Gastroesophageal sphincter (tissue), 4 donors: ENCODE results near the gene ADARB1. TPM values are rescaled to one million over a fixed set of nuclear protein-coding genes. Genes with fewer than 3 reads are reported as not detected.

ENCODE experiments used
- ATAC-seq: fragments of 150-250 bp; one replicate; pipeline ENCODE4 v1.9.1; 2016; ENCODE audit warnings: mild to moderate bottlenecking, moderate library complexity
- H3K27ac ChIP-seq, 4 donors: fragments of 200-600 bp; sonication (generic) in 3 of 4; 1 replicate in 3 of 4; 2 replicates in 1 of 4; pipeline ENCODE4 v1.5.1; 2016 to 2019
- H3K27me3 ChIP-seq: fragments of 200-600 bp; sonication (generic); one replicate; pipeline ENCODE4 v1.5.1; 2019
- H3K36me3 ChIP-seq, 2 donors: fragments of 200-600 bp; sonication (generic); one replicate each; pipeline ENCODE4 v1.5.1; 2019; ENCODE audit warnings: control low read depth in 1 of 2
- H3K4me1 ChIP-seq, 3 donors: fragments of 200-600 bp; sonication (generic); 1 replicate in 2 of 3; 2 replicates in 1 of 3; pipeline ENCODE4 v1.5.1; 2016 to 2019; ENCODE audit warnings: control low read depth in 2 of 3
- H3K4me3 ChIP-seq, 2 donors: fragments of 200-600 bp; sonication (generic); one replicate each; pipeline ENCODE4 v1.5.1; 2019; ENCODE audit warnings: mild to moderate bottlenecking in 1 of 2, moderate library complexity in 1 of 2
- H3K9me3 ChIP-seq, 3 donors: fragments of 200-600 bp; sonication (generic); one replicate each; pipeline ENCODE4 v1.5.1; 2017 to 2019; ENCODE audit warnings: control low read depth in 2 of 3
- EP300 ChIP-seq: sonication (generic); formaldehyde crosslinking; IDR thresholded peaks from one replicate; pipeline ENCODE4 v1.6.1; 2017; ENCODE audit warnings: antibody characterized with exemption, mild to moderate bottlenecking
- POLR2A ChIP-seq, 2 donors: fragments of 450-650 bp; IDR thresholded peaks; one replicate each; pipeline ENCODE4 v1.6.1; 2017; ENCODE audit warnings: antibody characterized with exemption in 2 of 2, mild to moderate bottlenecking in 2 of 2, moderate library complexity in 1 of 2
- POLR2AphosphoS5 ChIP-seq: sonication (generic); formaldehyde crosslinking; IDR thresholded peaks from one replicate; pipeline ENCODE4 v1.6.1; 2017; ENCODE audit warnings: antibody characterized with exemption
- WGBS, 2 donors: methylation state at CpG; one replicate each; pipeline ENCODE4 v1.1.5; 2018; ENCODE audit warnings: low coverage in 1 of 2; 5-methylcytosine and 5-hydroxymethylcytosine counted together
- total RNA-seq, 4 donors: library from RNA; depleted of rRNA; stranded (reverse); fragments of >200 nt; gene quantifications; one replicate each; pipeline ENCODE4 v1.1.0, GENCODE V29; 2016
- TF ChIP-seq, protein P1 (sequence below), 4 experiments: fragments of 200-600 bp in 2 of 4; fragments of 450-650 bp in 2 of 4; sonication (generic) in 1 of 4; IDR thresholded peaks; one replicate each; pipeline ENCODE4 v1.5.1; 2017 to 2019; ENCODE audit warnings: antibody characterized with exemption in 4 of 4, mild to moderate bottlenecking in 2 of 4, moderate library complexity in 2 of 4

The ADARB1 gene
- total RNA-seq, 4 donors from 2014 or later, result 136 to 228 (median 181) TPM

DNA sequence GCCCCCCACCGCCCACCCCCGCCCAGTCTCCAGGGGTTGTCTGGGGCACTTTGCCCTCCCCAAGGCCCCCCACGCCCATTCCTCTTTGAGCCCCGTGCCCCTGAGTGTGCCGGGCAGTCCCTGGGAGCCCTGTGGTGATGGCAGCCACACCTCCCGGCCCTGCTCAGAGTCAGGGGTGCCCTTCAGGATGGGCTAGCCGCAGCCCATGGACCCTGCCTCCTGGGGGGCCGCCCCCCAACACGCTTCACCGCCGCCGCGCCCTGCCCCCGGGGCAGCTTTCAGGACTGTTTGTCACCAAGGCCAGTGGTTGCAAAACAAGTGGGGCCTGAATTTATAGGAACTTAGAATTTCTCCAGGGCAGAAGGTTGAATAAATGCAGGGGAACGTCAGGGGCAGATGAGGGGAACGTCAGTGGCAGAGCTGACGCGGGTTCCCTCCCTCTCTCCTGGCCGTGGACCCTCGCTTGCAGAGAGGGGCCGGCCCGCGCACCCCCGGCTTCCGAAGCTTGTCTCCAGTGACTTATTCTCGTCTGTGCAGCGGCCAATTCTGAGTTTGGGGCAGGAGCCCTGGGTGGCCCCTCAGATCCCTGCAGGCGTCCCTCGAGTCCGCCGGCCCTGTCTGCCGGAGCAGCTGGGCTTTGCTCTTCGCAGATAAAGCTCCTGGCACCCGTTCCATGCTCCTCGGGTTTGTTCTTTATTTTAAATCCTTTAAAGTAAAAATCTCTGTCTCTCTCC lies 41.2 kb upstream of the ADARB1 start:
- ATAC-seq, result no peak
- Histone ChIP-seq H3K4me1 (peaks cover 2 to 73% (median 51%) of the 10 kb centered on the region in 3 donors), H3K27me3 (no peaks in the 10 kb centered on the region), H3K36me3 (no peaks in the 10 kb centered on the region), H3K9me3 (peaks cover 0 to 8% (median 0%) of the 10 kb centered on the region in 3 donors), H3K4me3 (no peak overlapping the region), H3K27ac (peak overlapping the region; percentile 77 to 86 (median 83))
- 5 to 17% methylated on average over 2 to 9 of the region's 35 CpGs for WGBS, 2 donors
- no peak for TF ChIP-seq POLR2A (IDR thresholded peaks at IDR 0.05)
- TF ChIP-seq, protein P1, sequence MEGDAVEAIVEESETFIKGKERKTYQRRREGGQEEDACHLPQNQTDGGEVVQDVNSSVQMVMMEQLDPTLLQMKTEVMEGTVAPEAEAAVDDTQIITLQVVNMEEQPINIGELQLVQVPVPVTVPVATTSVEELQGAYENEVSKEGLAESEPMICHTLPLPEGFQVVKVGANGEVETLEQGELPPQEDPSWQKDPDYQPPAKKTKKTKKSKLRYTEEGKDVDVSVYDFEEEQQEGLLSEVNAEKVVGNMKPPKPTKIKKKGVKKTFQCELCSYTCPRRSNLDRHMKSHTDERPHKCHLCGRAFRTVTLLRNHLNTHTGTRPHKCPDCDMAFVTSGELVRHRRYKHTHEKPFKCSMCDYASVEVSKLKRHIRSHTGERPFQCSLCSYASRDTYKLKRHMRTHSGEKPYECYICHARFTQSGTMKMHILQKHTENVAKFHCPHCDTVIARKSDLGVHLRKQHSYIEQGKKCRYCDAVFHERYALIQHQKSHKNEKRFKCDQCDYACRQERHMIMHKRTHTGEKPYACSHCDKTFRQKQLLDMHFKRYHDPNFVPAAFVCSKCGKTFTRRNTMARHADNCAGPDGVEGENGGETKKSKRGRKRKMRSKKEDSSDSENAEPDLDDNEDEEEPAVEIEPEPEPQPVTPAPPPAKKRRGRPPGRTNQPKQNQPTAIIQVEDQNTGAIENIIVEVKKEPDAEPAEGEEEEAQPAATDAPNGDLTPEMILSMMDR (IDR thresholded peaks at IDR 0.05), result no peak
- no peak for TF ChIP-seq POLR2AphosphoS5
- no peak for TF ChIP-seq EP300

DNA sequence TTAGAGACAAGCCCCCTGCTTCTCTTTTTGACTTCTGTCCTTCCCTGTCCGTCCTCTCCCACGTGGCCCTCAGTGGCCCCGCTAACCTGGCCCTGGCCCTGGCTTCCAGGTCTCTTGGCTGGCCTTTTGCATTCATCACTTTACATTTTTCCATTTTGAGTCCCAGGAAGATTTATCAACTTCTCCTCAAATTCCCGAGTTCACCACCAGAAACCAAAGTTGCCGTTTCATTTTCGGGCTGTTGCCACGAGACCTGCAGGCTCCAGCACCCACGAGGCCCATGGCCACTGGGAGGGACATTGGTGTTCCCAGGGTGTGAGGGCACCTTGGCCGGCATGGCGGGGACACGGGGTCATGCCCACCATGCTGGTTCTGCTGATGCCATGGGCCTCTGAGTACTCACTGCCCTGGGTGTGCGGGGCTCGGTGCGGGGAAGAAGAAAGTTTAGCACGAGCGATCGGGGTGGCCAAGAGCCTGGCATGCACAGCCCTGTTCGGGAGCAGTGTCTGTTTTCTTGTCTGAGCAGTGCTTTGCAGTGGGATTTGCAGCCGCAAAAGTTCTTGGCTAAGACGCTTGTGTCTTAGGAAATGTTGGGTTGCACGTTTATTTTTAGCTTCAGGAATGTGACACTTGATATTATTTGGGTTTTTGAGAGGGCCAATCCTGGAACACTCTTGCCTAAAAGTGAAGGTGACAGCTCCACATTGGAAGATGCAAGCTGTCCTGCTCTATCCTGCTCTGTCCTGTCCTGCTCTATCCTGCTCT lies 40.4 kb upstream of the ADARB1 start:
- no peaks in the 10 kb centered on the region for H3K36me3 ChIP-seq
- H3K9me3 ChIP-seq, result peaks cover 0 to 8% (median 0%) of the 10 kb centered on the region in 3 donors
- peaks cover 2 to 69% (median 51%) of the 10 kb centered on the region in 3 donors for H3K4me1 ChIP-seq
- H3K4me3 ChIP-seq, result no peak overlapping the region
- ATAC-seq, result peak; percentile 81
- TF ChIP-seq POLR2A (IDR thresholded peaks at IDR 0.05), result no peak
- no peak for TF ChIP-seq EP300
- TF ChIP-seq, protein P1 (IDR thresholded peaks at IDR 0.05), result no peak
- peak; percentile 85 for TF ChIP-seq POLR2AphosphoS5
- no peaks in the 10 kb centered on the region for H3K27me3 ChIP-seq
- peak overlapping the region; percentile 79 to 86 (median 83) for H3K27ac ChIP-seq
- WGBS, 2 donors, result 15 to 34% methylated on average over 6 to 13 of the region's 21 CpGs

DNA sequence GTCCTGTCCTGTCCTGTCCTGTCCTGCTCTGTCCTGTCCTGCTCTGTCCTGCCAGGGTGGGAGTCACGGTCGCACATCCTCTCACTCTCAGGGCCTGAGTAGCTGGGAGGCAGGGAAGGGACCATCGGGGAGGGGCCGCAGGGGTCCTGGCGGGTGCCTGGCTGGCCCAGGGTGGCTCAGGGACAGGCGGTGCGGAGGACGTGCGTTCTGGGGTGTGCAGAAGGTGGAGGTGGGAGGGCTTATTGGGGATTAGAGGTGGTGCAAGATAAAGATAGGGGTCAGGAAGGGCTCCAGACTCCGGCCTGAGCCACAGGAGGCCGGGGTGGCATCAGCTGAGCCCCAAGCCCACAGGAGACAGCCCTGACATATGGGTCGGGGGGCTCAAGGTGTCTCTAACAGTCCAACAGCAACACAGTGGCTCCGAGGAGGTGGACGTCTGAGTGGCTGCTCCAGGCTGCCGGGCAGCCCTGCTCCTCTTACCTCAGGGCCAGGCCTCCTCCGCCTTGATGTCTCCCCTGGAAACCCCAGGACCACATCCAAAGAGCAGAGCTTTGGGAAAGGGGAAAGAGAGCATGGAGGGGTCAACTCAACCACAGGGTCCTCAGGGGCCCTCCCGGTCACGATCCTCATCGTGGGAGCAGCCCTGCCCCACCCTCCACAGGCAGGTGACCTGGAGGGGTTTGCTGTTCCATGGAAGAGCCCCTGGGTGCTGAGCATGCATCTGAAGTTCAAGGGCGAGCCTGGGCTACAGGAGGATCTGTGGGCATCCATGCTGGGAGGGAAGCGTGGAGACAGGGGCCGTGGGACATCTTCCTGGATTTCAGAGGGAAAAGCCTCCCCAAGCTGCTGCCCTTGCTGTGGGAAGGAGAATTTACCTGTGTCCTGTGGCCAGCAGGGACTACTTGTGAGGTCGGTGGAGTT lies 39.6 kb upstream of the ADARB1 start:
- H3K4me1 ChIP-seq, result peaks cover 2 to 67% (median 47%) of the 10 kb centered on the region in 3 donors
- H3K36me3 ChIP-seq, result no peaks in the 10 kb centered on the region
- H3K9me3 ChIP-seq, result peaks cover 0 to 8% (median 0%) of the 10 kb centered on the region in 3 donors
- 80% methylated on average over 1 to 9 of the region's 23 CpGs for WGBS, 2 donors
- no peak overlapping the region for H3K4me3 ChIP-seq
- ATAC-seq, result no peak
- no peaks in the 10 kb centered on the region for H3K27me3 ChIP-seq
- peak overlapping the region; percentile 79 to 86 (median 83) for H3K27ac ChIP-seq
- TF ChIP-seq, protein P1 (IDR thresholded peaks at IDR 0.05), result no peak
- TF ChIP-seq POLR2AphosphoS5 (no peak), POLR2A (IDR thresholded peaks at IDR 0.05) (no peak)

DNA sequence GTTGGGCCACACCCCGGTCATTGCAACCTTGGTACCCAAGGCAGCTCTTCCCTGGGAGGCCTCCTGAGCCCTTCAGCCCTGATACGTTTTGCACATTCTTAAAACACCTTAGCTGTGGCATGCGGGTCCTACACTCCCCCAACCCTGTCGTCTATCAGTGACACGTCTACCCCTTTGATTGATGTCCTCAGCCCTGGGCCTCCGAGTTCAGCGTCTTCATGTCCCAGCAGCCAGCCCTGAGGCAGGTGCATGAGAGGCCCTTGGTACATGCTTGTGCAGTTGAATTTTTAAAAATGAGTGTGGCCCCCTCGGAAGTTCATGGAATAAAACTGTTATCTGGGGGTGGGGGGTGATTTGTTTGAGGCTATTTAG lies 38.9 kb upstream of the ADARB1 start:
- H3K27ac ChIP-seq, result peak overlapping the region in 3 of 4 donors; percentile 82 to 86 (median 84)
- 85 to 87% methylated on average over 4 to 6 of the region's 8 CpGs for WGBS, 2 donors
- H3K4me1 ChIP-seq, result peaks cover 2 to 67% (median 48%) of the 10 kb centered on the region in 3 donors
- no peaks in the 10 kb centered on the region for H3K27me3 ChIP-seq
- no peak overlapping the region for H3K4me3 ChIP-seq
- H3K36me3 ChIP-seq, result no peaks in the 10 kb centered on the region
- ATAC-seq, result no peak
- H3K9me3 ChIP-seq, result peaks cover 0 to 8% (median 0%) of the 10 kb centered on the region in 3 donors
- TF ChIP-seq, protein P1 (IDR thresholded peaks at IDR 0.05), result no peak
- TF ChIP-seq EP300, result no peak
- no peak for TF ChIP-seq POLR2AphosphoS5
- no peak for TF ChIP-seq POLR2A (IDR thresholded peaks at IDR 0.05)
